Kidney glomerular epithelial cell (primary cell): Measurements from ENCODE around the gene POLD1.
"Not testable (repeated sequence)": the region's sequence is repeated elsewhere in the genome, so short reads cannot be mapped to it uniquely, and the experiment has no call there.

Experiments used
- DNase-seq: peaks from one replicate; lab custom pipeline; 2025; lab: John Stamatoyannopoulos, UW

Gene POLD1

DNA sequence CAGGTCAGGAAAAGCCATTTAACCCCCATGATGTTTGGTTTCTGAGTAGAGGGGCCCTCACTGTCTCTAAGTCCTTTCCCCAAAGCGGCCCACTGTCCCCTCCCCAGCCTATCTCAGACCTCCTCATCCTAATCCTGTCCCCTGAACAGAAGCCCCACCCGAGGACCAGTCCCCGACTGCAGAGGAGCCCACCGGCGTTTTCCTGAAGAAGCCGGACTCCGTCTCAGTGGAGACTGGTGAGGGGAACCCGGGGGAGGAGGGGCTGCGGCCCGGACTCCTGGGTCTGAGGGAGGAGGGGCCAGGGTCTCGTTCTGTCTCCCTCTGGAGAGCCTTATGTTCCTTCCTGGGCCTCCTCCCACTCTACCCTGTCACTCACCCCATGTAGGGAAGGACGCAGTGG lies 51.5 kb downstream of the POLD1 start:
- DNase-seq, result no peak

GRCh38 chr19:50437862-50438449 lies 53.8 kb downstream of the POLD1 start:
- no peak for DNase-seq

- DNase-seq, result not testable (repeated sequence)
These were observed 55.0 kb downstream of the POLD1 start for GRCh38 chr19:50439130-50439529.

DNA sequence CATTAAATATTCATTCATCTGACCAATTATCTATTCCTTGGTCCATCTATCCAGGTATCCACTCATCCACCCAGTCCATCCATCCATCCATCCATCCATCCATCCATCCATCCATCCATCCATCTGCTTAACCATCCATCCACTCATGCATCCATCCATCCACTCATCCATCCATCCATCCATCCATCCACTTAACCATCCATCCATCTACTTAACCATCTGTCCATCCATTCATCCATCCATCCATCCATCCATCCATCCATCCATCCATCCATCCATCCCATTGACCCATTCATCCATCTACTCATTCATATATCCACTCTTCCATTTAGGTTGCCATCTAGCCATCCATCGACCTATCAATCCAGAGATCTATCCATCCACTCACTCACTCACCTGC lies 59.9 kb downstream of the POLD1 start:
- no peak for DNase-seq

DNA sequence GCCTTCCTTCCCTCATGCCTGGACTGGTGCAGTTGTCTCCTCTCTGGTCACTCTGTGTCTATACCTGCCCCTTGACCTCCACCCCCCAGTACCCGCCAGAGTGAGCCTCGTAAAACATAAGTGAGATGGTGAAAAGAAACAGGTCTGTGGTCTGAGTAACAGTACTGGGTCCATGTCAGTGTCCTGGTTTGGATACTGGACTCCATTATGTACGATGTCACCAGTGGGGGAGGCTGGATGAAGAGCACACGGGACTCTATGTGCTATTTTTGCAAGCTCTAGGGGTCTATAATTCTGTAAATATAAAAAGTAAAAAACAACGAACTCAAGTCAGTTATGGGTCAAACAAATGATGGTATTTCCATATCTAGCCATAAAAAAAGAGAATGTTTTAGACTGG lies 62.9 kb downstream of the POLD1 start:
- no peak for DNase-seq

- DNase-seq, result no peak
These were observed 63.6 kb downstream of the POLD1 start for GRCh38 chr19:50447750-50448149.

GRCh38 chr19:50449236-50449899 lies 65.2 kb downstream of the POLD1 start:
- peak; percentile 1 for DNase-seq

DNA sequence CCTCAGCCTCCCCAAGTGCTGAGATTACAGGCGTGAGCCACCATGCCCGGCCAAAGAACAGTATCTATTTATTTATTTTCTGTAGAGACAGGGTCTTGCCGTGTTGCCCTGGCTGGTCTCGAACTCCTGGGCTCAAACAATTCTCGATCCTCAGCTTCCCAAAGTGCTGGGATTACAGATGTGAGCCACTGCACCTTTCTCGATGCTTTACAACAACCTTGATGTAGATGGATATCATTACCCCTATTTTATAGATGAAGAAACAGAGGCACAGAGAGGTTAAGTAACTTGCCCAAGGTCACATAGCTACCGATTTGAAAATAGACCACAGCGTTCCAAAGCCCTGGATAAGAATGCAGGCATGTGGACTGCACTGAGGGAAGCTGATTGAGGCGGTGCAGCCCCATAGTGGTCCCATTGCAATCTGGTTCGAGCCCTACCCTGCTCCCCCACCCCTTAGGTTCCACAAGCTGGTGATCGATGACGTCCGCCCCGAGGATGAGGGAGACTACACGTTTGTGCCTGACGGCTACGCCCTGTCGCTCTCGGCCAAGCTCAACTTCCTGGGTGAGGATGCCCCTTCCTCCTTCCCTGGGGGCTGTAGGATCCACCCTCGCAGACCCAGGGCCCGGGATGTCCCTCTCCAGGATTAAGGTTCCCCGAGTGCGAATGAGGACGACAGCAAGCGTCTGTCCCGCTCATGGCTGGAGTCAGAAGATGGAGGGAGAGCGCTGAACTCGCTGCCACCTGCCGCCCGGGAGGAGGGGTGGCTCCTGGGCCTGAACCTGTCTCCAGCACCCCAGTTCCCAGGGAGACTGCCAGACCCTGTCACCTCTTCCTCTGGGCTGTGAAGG lies 66.4 kb downstream of the POLD1 start:
- DNase-seq, result no peak

- DNase-seq, result no peak
These were observed 67.0 kb downstream of the POLD1 start for GRCh38 chr19:50451223-50451534.

DNA sequence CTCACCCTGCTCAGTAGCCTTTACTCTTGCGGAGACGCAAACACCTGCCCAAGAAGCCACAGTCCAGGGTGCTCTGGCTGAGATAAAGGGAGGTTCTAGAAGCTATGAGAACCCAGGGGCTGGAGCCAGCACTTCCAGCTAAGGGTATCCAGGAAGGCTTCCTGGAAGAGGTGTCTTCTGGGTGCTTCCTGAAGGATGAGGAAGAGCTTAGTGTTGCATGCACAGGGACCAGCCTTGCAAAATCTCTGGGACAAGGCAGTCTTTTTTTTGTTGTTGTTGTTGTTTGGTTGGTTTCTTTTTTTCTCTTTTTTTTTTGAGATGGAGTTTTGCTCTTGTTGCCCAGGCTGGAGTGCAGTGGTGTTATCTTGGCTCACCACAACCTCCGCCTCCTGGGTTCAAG lies 69.1 kb downstream of the POLD1 start:
- no peak for DNase-seq

GRCh38 chr19:50455992-50456391 lies 71.8 kb downstream of the POLD1 start:
- no peak for DNase-seq

DNA sequence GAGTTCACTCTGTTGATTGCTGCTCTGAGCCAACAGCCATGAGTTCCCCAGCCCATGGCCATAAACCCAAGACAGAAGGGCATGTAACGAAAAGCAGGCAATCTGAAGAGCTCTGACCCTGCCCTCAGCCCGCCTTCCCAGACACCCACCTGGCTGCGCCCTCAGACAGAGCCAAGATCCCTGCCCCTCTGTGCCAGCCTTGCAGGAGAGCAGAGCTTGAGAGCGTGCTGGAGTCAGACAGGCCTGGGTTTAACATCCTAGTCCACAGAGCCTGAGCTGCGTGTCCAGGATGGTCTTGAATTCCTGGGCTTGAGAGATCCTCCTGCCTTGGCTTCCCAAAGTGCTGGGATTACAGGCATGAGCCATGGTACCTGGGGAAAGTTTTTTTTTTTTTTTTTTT lies 73.2 kb downstream of the POLD1 start:
- DNase-seq, result no peak

DNA sequence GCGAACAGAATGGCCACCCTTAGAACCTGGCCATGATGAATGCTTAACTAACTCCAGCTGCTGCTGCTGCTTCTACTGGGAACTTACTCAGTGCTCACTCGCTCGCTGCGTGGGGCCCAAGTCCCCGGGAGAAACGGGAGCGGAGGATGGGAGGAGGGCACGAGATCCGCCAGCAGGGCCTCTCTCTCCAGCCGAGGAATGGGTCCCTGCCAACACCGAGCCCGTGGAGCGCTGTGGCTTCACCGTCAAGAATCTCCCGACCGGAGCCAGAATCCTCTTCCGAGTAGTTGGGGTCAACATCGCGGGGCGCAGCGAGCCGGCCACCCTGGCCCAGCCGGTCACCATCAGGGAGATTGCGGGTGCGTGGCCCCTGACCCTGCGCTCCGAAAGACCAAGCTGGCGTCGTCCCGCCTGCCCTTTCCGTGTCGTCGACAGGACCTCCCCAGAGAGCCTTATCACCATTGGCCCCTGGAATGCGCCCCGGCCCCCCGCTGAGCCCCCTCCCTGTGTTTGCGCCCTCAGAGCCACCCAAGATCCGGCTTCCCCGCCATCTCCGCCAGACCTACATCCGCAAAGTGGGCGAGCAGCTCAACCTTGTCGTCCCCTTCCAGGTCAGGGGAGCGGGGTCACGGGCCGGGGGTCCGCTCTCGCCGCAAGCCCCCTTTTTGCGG lies 74.4 kb downstream of the POLD1 start:
- DNase-seq, result no peak

GRCh38 chr19:50459067-50459456 lies 74.9 kb downstream of the POLD1 start:
- no peak for DNase-seq

GRCh38 chr19:50459638-50460037 lies 75.5 kb downstream of the POLD1 start:
- DNase-seq, result no peak

DNA sequence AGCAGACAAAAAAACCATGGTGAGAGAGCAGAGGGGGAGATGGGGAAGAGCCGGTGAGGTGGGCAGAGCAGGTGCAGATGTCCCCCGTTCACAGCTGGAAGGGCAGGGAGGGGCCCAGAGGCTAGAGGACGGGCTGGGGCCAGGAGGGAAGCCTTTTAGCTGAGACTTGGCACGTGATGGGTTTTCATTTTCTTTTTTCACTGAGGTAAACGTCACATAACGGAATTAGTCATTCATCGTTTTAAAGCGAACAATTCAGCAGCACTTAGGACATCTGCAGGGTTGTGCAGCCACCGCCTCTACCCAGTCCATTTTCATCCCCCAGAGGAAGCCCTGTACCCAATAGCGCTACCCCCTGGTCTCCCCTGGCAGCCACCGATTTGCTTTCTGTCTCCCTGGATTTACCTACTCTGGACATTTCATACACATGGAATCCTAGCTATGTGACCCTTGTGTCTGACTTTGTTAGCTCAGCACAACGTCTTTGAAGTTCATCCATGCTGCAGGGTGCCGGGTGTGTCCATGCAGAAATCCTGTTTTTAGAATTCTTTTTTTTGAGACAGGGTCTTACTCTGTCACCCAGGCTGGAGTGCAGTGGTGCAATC lies 76.1 kb downstream of the POLD1 start:
- DNase-seq, result peak; percentile 93

DNA sequence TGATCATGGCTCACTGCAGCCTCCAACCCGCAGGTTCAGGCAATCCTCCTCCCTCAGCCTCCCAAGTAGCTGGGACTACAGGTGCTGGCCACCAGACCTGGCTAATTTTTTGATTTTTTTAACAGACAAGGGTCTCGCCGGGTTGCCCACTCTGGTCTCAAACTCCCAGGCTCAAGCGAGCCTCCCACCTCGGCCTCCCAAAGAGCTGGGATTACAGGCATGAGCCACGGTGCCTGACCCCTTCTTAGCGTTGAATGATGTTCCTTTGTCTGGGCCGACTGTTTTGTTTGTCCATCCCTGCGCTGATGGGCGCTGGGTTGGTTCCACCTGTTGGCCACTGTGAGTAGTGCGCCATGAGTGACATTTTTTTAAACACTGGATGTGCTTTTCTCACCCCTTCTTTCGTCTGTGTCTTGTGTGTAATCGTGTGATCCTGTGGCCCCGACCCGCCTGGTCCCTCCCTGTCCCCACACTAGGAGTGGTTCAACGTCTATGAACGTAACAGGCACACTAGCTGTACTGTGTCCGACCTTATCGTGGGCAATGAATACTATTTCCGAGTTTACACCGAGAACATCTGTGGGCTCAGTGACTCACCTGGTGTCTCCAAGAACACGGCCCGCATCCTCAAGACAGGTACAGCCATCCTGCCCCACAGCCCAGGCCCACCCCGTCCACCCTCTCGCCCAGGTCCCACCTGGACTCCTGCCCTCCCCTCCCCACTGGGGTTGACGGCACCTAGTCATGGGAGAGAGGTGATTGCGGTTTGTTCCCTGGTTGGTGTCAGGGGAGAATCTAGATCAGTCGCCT lies 77.1 kb downstream of the POLD1 start:
- peak; percentile 69 for DNase-seq

DNA sequence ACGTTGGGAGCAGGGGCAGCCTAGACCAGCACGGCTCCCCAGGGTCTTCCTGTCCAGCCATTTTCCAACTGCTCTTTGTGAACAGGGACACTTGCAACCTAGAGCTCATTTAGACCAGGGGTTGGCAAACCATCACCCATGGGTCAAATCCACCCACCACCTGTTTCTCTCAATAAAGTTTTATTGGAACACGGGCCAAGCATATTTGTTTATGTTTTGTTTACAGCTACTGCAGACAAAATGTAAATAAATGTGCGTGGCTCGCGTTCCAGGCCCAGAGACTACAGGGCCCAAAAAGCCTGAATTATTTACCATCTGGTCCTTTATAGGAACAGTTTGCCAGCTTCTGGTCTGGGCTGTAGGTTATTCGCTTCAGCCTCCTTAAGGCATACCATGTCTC lies 78.8 kb downstream of the POLD1 start:
- no peak for DNase-seq

DNA sequence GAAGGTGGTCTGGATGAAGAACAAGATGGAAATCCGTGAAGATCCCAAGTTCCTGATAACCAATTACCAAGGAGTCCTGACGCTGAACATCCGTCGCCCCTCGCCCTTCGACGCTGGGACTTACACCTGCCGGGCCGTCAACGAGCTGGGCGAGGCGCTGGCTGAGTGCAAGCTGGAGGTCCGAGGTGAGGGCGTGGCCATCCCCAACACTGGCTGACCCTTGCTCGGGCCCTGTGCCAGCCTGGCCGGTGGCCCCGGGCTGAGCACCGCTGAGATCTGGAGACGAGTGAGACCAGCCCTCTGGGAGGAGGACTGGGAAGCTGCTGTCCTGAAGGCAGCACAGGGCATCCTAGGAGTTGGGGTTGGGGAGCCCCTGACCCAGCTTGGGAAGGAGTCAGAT lies 80.2 kb downstream of the POLD1 start:
- no peak for DNase-seq

DNA sequence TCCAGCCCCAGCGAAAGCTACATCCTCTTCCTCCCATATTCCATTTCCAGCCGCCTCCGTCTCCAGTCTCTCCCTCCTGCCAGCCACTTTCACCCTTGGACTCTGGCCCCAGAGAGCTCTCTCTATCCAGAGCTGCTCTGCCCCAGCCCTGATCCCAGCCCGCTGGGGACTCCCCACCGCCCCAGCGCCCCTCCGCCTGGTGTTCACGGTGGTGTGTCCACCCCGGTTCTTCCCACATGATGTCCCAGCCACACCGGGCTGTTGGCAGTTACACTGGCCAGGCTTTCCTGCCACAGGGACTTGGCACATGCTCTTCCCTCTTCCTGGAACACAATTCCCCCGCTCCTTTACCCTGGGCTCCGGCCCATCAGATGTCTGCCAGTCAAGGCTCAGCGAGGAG lies 80.9 kb downstream of the POLD1 start:
- no peak for DNase-seq

- no peak for DNase-seq
These were observed 82.0 kb downstream of the POLD1 start for GRCh38 chr19:50465986-50466705.
